ENCODE results near the gene HBEGF.

The HBEGF gene

DNA sequence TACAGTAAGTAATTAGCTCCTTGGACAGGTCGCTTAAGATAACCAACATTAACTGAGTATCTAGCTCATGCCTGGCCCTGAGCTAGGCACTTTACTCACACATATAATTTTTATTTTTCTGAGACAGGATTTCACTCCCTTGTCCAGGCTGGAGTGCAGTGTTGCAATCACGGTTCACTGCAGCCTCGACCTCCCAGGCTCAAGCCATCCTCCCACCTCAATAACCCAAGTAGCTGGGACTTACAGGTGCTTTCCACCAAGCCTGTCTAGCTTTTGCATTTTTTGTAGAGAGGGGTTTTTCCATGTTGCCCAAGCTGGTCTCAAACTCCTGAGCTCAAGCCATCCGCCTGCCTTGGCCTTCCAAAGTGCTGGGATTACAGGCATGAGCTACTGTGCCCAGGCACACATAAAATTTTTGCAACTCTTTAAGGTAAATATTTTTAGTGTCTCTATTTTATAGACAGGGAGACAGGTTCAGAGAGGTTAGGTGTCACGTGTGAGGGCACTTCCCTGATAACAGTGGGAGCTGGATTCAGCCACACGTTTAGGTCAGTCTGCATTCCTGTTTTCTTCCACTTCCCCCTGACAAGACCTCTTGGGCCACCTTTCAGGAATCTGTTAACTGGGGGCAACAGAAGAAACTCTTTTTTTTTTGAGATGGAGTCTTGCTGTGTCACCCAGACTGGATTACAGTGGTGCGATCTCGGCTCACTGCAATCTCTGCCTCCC lies 18.2 kb downstream of the HBEGF start:
- Histone ChIP-seq H3K9ac (ENCODE audit: low read length) (no peak overlapping the region), H3K23ac (ENCODE audit: low read length in 2 of 2) (no peak overlapping the region), H2BK12ac (ENCODE audit: low read length in 2 of 2) (peak overlapping the region in 1 of 2 experiments; percentile 21), H3K18ac (ENCODE audit: low read depth in 1 of 2, low read length in 2 of 2) (peak overlapping the region in 1 of 2 experiments; percentile 47), H3K36me3 (ENCODE audit: control insufficient read depth in 1 of 2, insufficient read depth in 2 of 2, low read depth in 1 of 2, low read length in 2 of 2) (peaks cover 5 to 9% of the 10 kb centered on the region in 2 experiments), H3K79me1 (replicated peaks; ENCODE audit: low read length, poor library complexity, severe bottlenecking) (peaks cover 2% of the 10 kb centered on the region), H2BK5ac (ENCODE audit: low read depth, low read length, poor library complexity, severe bottlenecking) (no peak overlapping the region), H2AFZ (ENCODE audit: low read depth, low read length) (no peak overlapping the region), H3K27me3 (ENCODE audit: control insufficient read depth in 1 of 2, insufficient read depth in 1 of 2, low read length in 2 of 2) (no peaks in the 10 kb centered on the region), H3K4ac (ENCODE audit: low read depth in 1 of 2, low read length in 2 of 2) (no peak overlapping the region), H2BK15ac (ENCODE audit: low read depth, poor library complexity, severe bottlenecking) (no peak overlapping the region), H4K8ac (ENCODE audit: low read length) (no peak overlapping the region), H3K9me3 (ENCODE audit: control insufficient read depth, low read length) (no peaks in the 10 kb centered on the region), H4K91ac (ENCODE audit: low read length) (no peak overlapping the region), H2AK5ac (ENCODE audit: low read length, severe bottlenecking) (no peak overlapping the region), H3K27ac (ENCODE audit: low read length, poor library complexity, severe bottlenecking) (no peak overlapping the region), H3K14ac (ENCODE audit: low read length in 2 of 2) (no peak overlapping the region), H3K4me3 (ENCODE audit: insufficient read depth in 1 of 2, low read depth in 1 of 2, low read length in 2 of 2) (no peak overlapping the region), H3K4me1 (ENCODE audit: control insufficient read depth, insufficient read depth, low read depth, low read length) (peaks cover 16% of the 10 kb centered on the region), H2BK120ac (ENCODE audit: low read depth, low read length) (no peak overlapping the region), H3K4me2 (ENCODE audit: low read length, poor library complexity, severe bottlenecking) (no peak overlapping the region)
- no peak for DNase-seq
- 74% methylated on average over 8 of the region's 8 CpGs for WGBS

DNA sequence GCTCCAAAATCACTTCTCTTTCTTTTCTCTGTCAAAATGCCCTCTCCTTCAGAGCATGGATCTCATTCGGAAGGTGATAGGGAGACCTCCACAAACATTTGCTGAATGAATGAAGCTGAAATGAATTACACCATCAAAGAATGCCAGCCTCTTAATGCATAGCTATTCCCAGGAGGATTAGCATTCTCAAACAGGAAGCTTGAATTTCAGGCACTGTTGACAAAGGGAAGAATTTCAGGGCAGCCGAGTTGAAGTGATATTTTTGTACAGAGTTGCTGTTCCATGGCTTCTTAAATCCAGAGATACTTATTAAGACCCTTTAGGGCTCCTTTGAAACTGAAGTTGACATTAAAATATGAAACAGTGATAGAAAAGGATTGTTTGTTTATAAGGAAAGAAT lies 18.8 kb downstream of the HBEGF start:
- no peak overlapping the region for H2BK5ac ChIP-seq (ENCODE audit: low read depth, low read length, poor library complexity, severe bottlenecking)
- no peaks in the 10 kb centered on the region for H3K79me1 ChIP-seq (replicated peaks; ENCODE audit: low read length, poor library complexity, severe bottlenecking)
- H3K27ac ChIP-seq (ENCODE audit: low read length, poor library complexity, severe bottlenecking) = no peak overlapping the region
- H3K23ac ChIP-seq (ENCODE audit: low read length in 2 of 2) = no peak overlapping the region
- no peaks in the 10 kb centered on the region for H3K9me3 ChIP-seq (ENCODE audit: control insufficient read depth, low read length)
- peaks cover 0 to 3% of the 10 kb centered on the region in 2 experiments for H3K36me3 ChIP-seq (ENCODE audit: control insufficient read depth in 1 of 2, insufficient read depth in 2 of 2, low read depth in 1 of 2, low read length in 2 of 2)
- no peak overlapping the region for H4K8ac ChIP-seq (ENCODE audit: low read length)
- no peak overlapping the region for H2BK15ac ChIP-seq (ENCODE audit: low read depth, poor library complexity, severe bottlenecking)
- H4K91ac ChIP-seq (ENCODE audit: low read length) = no peak overlapping the region
- no peak overlapping the region for H3K4ac ChIP-seq (ENCODE audit: low read depth in 1 of 2, low read length in 2 of 2)
- H3K9ac ChIP-seq (ENCODE audit: low read length) = no peak overlapping the region
- no peak overlapping the region for H3K18ac ChIP-seq (ENCODE audit: low read depth in 1 of 2, low read length in 2 of 2)
- no peak overlapping the region for H2BK12ac ChIP-seq (ENCODE audit: low read length in 2 of 2)
- no peak overlapping the region for H2BK120ac ChIP-seq (ENCODE audit: low read depth, low read length)
- H3K4me1 ChIP-seq (ENCODE audit: control insufficient read depth, insufficient read depth, low read depth, low read length) = peaks cover 20% of the 10 kb centered on the region
- H3K4me3 ChIP-seq (ENCODE audit: insufficient read depth in 1 of 2, low read depth in 1 of 2, low read length in 2 of 2) = no peak overlapping the region
- no peak overlapping the region for H3K4me2 ChIP-seq (ENCODE audit: low read length, poor library complexity, severe bottlenecking)
- no peak overlapping the region for H3K14ac ChIP-seq (ENCODE audit: low read length in 2 of 2)
- WGBS = 32% methylated on average over 2 of the region's 2 CpGs
- no peak overlapping the region for H2AK5ac ChIP-seq (ENCODE audit: low read length, severe bottlenecking)
- no peak overlapping the region for H2AFZ ChIP-seq (ENCODE audit: low read depth, low read length)
- H3K27me3 ChIP-seq (ENCODE audit: control insufficient read depth in 1 of 2, insufficient read depth in 1 of 2, low read length in 2 of 2) = no peaks in the 10 kb centered on the region
- peak; percentile 55 for DNase-seq

DNA sequence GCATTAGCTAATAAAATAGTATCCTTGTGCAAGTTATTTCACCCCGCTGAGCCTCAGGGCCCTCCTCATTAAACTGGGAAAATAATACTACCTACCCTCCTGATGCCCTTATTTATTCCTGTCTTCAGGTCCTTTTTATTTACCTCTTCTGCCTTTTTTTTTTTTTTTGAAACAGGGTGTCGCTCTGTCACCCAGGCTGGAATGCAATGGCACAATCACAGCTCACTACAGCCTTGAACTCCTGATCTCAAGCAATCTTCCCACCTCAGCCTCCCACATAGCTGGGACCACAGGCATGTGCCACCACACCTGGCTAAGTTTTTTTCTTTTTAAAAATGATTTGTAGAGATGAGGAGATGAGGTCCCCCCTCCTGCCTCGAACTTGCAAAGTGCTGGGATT lies 20.9 kb downstream of the HBEGF start:
- Histone ChIP-seq H3K9ac (ENCODE audit: low read length) (no peak overlapping the region), H3K4me2 (ENCODE audit: low read length, poor library complexity, severe bottlenecking) (no peak overlapping the region), H3K79me1 (replicated peaks; ENCODE audit: low read length, poor library complexity, severe bottlenecking) (no peaks in the 10 kb centered on the region), H2AK5ac (ENCODE audit: low read length, severe bottlenecking) (no peak overlapping the region), H3K23ac (ENCODE audit: low read length in 2 of 2) (no peak overlapping the region), H2BK5ac (ENCODE audit: low read depth, low read length, poor library complexity, severe bottlenecking) (no peak overlapping the region), H4K8ac (ENCODE audit: low read length) (no peak overlapping the region), H3K14ac (ENCODE audit: low read length in 2 of 2) (no peak overlapping the region), H3K4me3 (ENCODE audit: insufficient read depth in 1 of 2, low read depth in 1 of 2, low read length in 2 of 2) (no peak overlapping the region), H2AFZ (ENCODE audit: low read depth, low read length) (no peak overlapping the region), H3K4ac (ENCODE audit: low read depth in 1 of 2, low read length in 2 of 2) (no peak overlapping the region), H4K91ac (ENCODE audit: low read length) (no peak overlapping the region), H3K9me3 (ENCODE audit: control insufficient read depth, low read length) (no peaks in the 10 kb centered on the region), H3K4me1 (ENCODE audit: control insufficient read depth, insufficient read depth, low read depth, low read length) (peaks cover 26% of the 10 kb centered on the region), H2BK120ac (ENCODE audit: low read depth, low read length) (no peak overlapping the region), H3K27ac (ENCODE audit: low read length, poor library complexity, severe bottlenecking) (no peak overlapping the region), H2BK12ac (ENCODE audit: low read length in 2 of 2) (no peak overlapping the region), H2BK15ac (ENCODE audit: low read depth, poor library complexity, severe bottlenecking) (no peak overlapping the region), H3K18ac (ENCODE audit: low read depth in 1 of 2, low read length in 2 of 2) (no peak overlapping the region), H3K27me3 (ENCODE audit: control insufficient read depth in 1 of 2, insufficient read depth in 1 of 2, low read length in 2 of 2) (no peaks in the 10 kb centered on the region), H3K36me3 (ENCODE audit: control insufficient read depth in 1 of 2, insufficient read depth in 2 of 2, low read depth in 1 of 2, low read length in 2 of 2) (no peaks in the 10 kb centered on the region)
- WGBS = 97% methylated on average over 3 of the region's 3 CpGs
- DNase-seq = no peak

DNA sequence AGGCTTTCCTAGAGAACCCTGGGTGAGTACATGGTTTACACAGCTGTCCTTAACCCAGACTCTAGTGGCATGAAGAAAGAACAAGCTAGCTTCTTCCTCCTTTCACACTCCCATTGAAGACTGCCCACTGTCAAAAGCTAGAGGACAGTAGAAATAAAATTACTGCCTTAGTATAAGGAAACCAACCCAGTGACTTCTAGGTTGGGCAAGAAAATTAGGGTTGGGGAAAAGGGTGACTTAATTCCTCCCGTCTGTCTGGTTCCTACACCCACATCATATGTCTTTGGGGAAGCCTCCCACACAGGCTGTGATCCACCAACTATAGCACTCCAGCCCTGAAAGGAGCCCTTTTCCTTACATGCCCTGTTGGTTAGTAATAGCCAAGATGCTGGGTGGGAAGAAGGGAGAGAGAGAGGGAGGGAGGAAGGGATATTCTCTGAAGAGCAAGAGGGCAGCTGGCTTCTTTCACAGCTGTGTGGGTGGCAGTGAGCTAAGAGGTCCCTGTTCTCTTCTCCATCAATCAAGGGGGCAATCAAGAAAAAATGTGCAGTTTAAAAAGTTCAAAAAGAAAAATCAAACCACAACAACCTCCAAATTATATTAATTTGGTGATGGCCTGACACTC lies 21.7 kb downstream of the HBEGF start:
- H3K9ac ChIP-seq (ENCODE audit: low read length) = no peak overlapping the region
- no peak overlapping the region for H3K23ac ChIP-seq (ENCODE audit: low read length in 2 of 2)
- H3K79me1 ChIP-seq (replicated peaks; ENCODE audit: low read length, poor library complexity, severe bottlenecking) = no peaks in the 10 kb centered on the region
- no peaks in the 10 kb centered on the region for H3K27me3 ChIP-seq (ENCODE audit: control insufficient read depth in 1 of 2, insufficient read depth in 1 of 2, low read length in 2 of 2)
- peak overlapping the region; percentile 54 for H4K8ac ChIP-seq (ENCODE audit: low read length)
- H2BK15ac ChIP-seq (ENCODE audit: low read depth, poor library complexity, severe bottlenecking) = peak overlapping the region; percentile 62
- no peak overlapping the region for H3K4me3 ChIP-seq (ENCODE audit: insufficient read depth in 1 of 2, low read depth in 1 of 2, low read length in 2 of 2)
- no peak overlapping the region for H3K4me2 ChIP-seq (ENCODE audit: low read length, poor library complexity, severe bottlenecking)
- H2AFZ ChIP-seq (ENCODE audit: low read depth, low read length) = no peak overlapping the region
- H3K27ac ChIP-seq (ENCODE audit: low read length, poor library complexity, severe bottlenecking) = peak overlapping the region; percentile 58
- H3K14ac ChIP-seq (ENCODE audit: low read length in 2 of 2) = no peak overlapping the region
- no CpG with 5 or more reads among the region's 1 CpG for WGBS
- peak overlapping the region; percentile 83 for H2AK5ac ChIP-seq (ENCODE audit: low read length, severe bottlenecking)
- peak; percentile 77 for DNase-seq
- H3K36me3 ChIP-seq (ENCODE audit: control insufficient read depth in 1 of 2, insufficient read depth in 2 of 2, low read depth in 1 of 2, low read length in 2 of 2) = no peaks in the 10 kb centered on the region
- H3K9me3 ChIP-seq (ENCODE audit: control insufficient read depth, low read length) = no peaks in the 10 kb centered on the region
- no peak overlapping the region for H2BK5ac ChIP-seq (ENCODE audit: low read depth, low read length, poor library complexity, severe bottlenecking)
- peak overlapping the region in 1 of 2 experiments; percentile 54 for H3K4ac ChIP-seq (ENCODE audit: low read depth in 1 of 2, low read length in 2 of 2)
- H3K18ac ChIP-seq (ENCODE audit: low read depth in 1 of 2, low read length in 2 of 2) = peak overlapping the region; percentile 79 to 84
- no peak overlapping the region for H2BK120ac ChIP-seq (ENCODE audit: low read depth, low read length)
- peak overlapping the region; percentile 11 for H4K91ac ChIP-seq (ENCODE audit: low read length)
- H2BK12ac ChIP-seq (ENCODE audit: low read length in 2 of 2) = peak overlapping the region; percentile 45 to 57
- H3K4me1 ChIP-seq (ENCODE audit: control insufficient read depth, insufficient read depth, low read depth, low read length) = peaks cover 26% of the 10 kb centered on the region
